Measurements from ENCODE around the gene AMZ1. TPM values are rescaled to one million over a fixed set of nuclear protein-coding genes. Genes with fewer than 3 reads are reported as not detected.
A peak's percentile ranks its signal among the peaks of the same experiment; 100 is the strongest.

AMZ1 gene
- total RNA-seq, 1 donor = 2.5 TPM

DNA sequence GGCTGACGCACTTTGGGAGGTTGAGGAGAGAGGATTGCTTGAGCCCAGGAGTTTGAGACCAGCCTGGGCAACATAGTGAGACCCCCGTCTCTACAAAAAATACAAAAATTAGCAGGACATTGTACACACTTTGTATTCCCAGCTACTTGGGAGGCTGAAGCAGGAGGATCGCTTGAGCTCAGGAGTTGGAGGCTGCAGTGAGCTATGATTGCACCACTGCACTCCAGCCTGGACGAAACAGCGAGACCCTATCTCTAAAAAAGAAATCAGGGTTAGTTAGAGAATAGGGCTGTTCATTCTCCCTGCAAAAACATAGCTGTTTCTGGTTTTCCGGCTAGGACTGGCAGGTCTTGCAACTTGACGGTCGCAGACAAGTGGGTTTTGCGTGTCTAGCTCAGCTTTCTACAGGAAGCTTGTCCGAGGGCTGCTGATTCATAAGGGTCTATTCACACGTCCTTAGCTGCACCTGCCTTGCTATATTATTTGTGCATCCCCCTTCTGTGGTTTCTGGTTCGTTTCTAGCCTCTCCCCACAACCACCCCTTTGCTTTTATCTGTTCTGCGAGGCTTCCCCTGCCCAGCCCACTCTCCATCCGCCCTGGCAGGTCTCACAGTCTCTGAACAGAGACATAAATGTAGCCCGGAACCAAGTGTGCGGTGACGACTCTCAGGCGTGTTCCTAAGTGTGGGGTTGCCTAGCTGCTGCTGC lies 10.7 kb downstream of the AMZ1 start:
- Histone ChIP-seq H3K36me3 (ENCODE audit: insufficient read depth, low read length) (no peaks in the 10 kb centered on the region), H3K4me3 (ENCODE audit: insufficient read depth, low read length) (no peak overlapping the region), H3K27ac (ENCODE audit: low read depth, low read length) (no peak overlapping the region), H3K27me3 (ENCODE audit: insufficient read depth, low read length) (peaks cover 3% of the 10 kb centered on the region), H4K20me1 (ENCODE audit: insufficient read depth, low read length) (peaks cover 4% of the 10 kb centered on the region), H2AFZ (ENCODE audit: low read length) (no peak overlapping the region), H3K4me1 (ENCODE audit: insufficient read depth, low read length) (no peaks in the 10 kb centered on the region), H3K9me3 (ENCODE audit: low read depth, low read length) (no peaks in the 10 kb centered on the region), H3K4me2 (ENCODE audit: insufficient read depth, low read length) (no peak overlapping the region), H3K79me2 (ENCODE audit: insufficient read depth, low read length) (no peaks in the 10 kb centered on the region)
- DNase-seq (ENCODE audit: insufficient read length, low spot score, missing footprints) = peak; percentile 68
- TF ChIP-seq, protein P1, sequence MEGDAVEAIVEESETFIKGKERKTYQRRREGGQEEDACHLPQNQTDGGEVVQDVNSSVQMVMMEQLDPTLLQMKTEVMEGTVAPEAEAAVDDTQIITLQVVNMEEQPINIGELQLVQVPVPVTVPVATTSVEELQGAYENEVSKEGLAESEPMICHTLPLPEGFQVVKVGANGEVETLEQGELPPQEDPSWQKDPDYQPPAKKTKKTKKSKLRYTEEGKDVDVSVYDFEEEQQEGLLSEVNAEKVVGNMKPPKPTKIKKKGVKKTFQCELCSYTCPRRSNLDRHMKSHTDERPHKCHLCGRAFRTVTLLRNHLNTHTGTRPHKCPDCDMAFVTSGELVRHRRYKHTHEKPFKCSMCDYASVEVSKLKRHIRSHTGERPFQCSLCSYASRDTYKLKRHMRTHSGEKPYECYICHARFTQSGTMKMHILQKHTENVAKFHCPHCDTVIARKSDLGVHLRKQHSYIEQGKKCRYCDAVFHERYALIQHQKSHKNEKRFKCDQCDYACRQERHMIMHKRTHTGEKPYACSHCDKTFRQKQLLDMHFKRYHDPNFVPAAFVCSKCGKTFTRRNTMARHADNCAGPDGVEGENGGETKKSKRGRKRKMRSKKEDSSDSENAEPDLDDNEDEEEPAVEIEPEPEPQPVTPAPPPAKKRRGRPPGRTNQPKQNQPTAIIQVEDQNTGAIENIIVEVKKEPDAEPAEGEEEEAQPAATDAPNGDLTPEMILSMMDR (IDR thresholded peaks at IDR 0.05; ENCODE audit: extremely low read depth, low read depth, low read length) = no peak

DNA sequence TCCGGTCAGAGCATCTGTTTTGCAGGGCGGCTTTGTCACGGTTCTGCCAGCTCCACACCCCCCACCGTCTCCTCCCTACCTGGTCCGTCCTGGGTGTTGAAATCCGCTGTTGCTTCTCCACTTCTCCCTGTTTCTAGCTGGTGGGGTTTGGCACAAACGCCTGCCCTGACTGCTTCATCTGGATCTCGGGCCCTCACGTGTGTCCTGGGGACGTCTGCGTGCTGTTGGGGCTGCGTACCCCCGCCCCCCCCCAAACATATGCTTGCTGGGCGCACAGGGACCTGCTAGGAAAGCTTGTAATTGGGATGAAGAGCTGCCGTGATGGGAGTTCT lies 11.3 kb downstream of the AMZ1 start:
- Histone ChIP-seq H3K9me3 (ENCODE audit: low read depth, low read length) (no peaks in the 10 kb centered on the region), H4K20me1 (ENCODE audit: insufficient read depth, low read length) (peaks cover 4% of the 10 kb centered on the region), H3K4me2 (ENCODE audit: insufficient read depth, low read length) (no peak overlapping the region), H3K27ac (ENCODE audit: low read depth, low read length) (no peak overlapping the region), H3K4me3 (ENCODE audit: insufficient read depth, low read length) (no peak overlapping the region), H3K4me1 (ENCODE audit: insufficient read depth, low read length) (no peaks in the 10 kb centered on the region), H2AFZ (ENCODE audit: low read length) (no peak overlapping the region), H3K27me3 (ENCODE audit: insufficient read depth, low read length) (peaks cover 3% of the 10 kb centered on the region), H3K36me3 (ENCODE audit: insufficient read depth, low read length) (no peaks in the 10 kb centered on the region), H3K79me2 (ENCODE audit: insufficient read depth, low read length) (no peaks in the 10 kb centered on the region)
- TF ChIP-seq, protein P1 (IDR thresholded peaks at IDR 0.05; ENCODE audit: extremely low read depth, low read depth, low read length) = no peak
- peak; percentile 86 for DNase-seq (ENCODE audit: insufficient read length, low spot score, missing footprints)

DNA sequence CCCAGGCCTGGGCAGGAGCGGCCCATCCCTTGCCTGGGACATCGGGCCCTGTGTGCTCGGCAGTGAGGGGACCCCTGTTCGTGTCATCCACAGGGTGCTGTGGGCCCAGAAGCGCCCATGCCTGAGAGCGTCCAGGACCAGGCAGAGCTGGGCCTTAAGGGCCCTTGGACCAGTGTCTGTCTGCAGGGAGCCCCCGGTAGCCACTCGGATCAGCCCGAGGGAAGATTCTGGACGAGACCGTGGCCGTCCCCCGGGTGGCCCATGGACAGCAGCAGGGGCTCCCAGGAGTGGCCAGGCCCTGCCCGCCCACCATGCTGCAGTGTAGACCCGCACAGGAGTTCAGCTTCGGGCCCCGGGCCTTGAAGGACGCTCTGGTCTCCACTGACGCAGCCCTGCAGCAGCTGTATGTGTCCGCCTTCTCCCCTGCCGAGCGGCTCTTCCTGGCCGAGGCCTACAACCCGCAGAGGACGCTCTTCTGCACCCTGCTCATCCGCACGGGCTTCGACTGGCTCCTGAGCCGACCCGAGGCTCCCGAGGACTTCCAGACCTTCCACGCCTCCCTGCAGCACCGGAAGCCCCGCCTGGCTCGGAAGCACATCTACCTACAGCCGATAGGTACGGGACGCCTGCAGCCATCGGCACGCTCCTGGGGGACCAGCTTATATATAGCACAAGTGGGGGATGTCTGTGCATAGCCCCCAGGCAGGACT lies 12.3 kb downstream of the AMZ1 start:
- H3K4me3 ChIP-seq (ENCODE audit: insufficient read depth, low read length) = no peak overlapping the region
- no peaks in the 10 kb centered on the region for H3K4me1 ChIP-seq (ENCODE audit: insufficient read depth, low read length)
- peaks cover 4% of the 10 kb centered on the region for H4K20me1 ChIP-seq (ENCODE audit: insufficient read depth, low read length)
- TF ChIP-seq, protein P1 (IDR thresholded peaks at IDR 0.05; ENCODE audit: extremely low read depth, low read depth, low read length) = no peak
- H3K36me3 ChIP-seq (ENCODE audit: insufficient read depth, low read length) = no peaks in the 10 kb centered on the region
- H2AFZ ChIP-seq (ENCODE audit: low read length) = no peak overlapping the region
- H3K27ac ChIP-seq (ENCODE audit: low read depth, low read length) = no peak overlapping the region
- no peaks in the 10 kb centered on the region for H3K9me3 ChIP-seq (ENCODE audit: low read depth, low read length)
- H3K4me2 ChIP-seq (ENCODE audit: insufficient read depth, low read length) = no peak overlapping the region
- no peaks in the 10 kb centered on the region for H3K79me2 ChIP-seq (ENCODE audit: insufficient read depth, low read length)
- H3K27me3 ChIP-seq (ENCODE audit: insufficient read depth, low read length) = peaks cover 3% of the 10 kb centered on the region
- no peak for DNase-seq (ENCODE audit: insufficient read length, low spot score, missing footprints)

GRCh38 chr7:2701424-2701823 lies 13.4 kb downstream of the AMZ1 start:
- no peak overlapping the region for H3K4me2 ChIP-seq (ENCODE audit: insufficient read depth, low read length)
- DNase-seq (ENCODE audit: insufficient read length, low spot score, missing footprints) = no peak
- H3K27ac ChIP-seq (ENCODE audit: low read depth, low read length) = no peak overlapping the region
- H3K36me3 ChIP-seq (ENCODE audit: insufficient read depth, low read length) = no peaks in the 10 kb centered on the region
- H3K79me2 ChIP-seq (ENCODE audit: insufficient read depth, low read length) = no peaks in the 10 kb centered on the region
- TF ChIP-seq, protein P1 (IDR thresholded peaks at IDR 0.05; ENCODE audit: extremely low read depth, low read depth, low read length) = no peak
- no peaks in the 10 kb centered on the region for H3K4me1 ChIP-seq (ENCODE audit: insufficient read depth, low read length)
- no peaks in the 10 kb centered on the region for H3K9me3 ChIP-seq (ENCODE audit: low read depth, low read length)
- H3K27me3 ChIP-seq (ENCODE audit: insufficient read depth, low read length) = peaks cover 3% of the 10 kb centered on the region
- H3K4me3 ChIP-seq (ENCODE audit: insufficient read depth, low read length) = no peak overlapping the region
- no peak overlapping the region for H2AFZ ChIP-seq (ENCODE audit: low read length)
- H4K20me1 ChIP-seq (ENCODE audit: insufficient read depth, low read length) = peaks cover 4% of the 10 kb centered on the region

Data from osteoblast (primary cell).